Esophagus squamous epithelium (tissue), 4 donors: ENCODE data around the gene BTNL9.

ENCODE experiments used
- CTCF ChIP-seq, 6 experiments: fragments of 450-650 bp in 4 of 6; fragments of 200-600 bp in 2 of 6; sonication (generic) in 2 of 6; IDR thresholded peaks; one replicate each; pipeline ENCODE4 v1.5.1; 2016 to 2019; ENCODE audit warnings: antibody characterized with exemption in 6 of 6, mild to moderate bottlenecking in 4 of 6, moderate library complexity in 4 of 6
- POLR2A ChIP-seq, 4 donors: fragments of 450-650 bp; IDR thresholded peaks; one replicate each; pipeline ENCODE4 v1.6.1; 2017; ENCODE audit warnings: antibody characterized with exemption in 4 of 4, mild to moderate bottlenecking in 4 of 4, moderate library complexity in 3 of 4

GRCh38 chr5:181105391-181106025, 65.4 kb downstream of the BTNL9 start:
- TF ChIP-seq CTCF (IDR thresholded peaks at IDR 0.05) (no peak), POLR2A (IDR thresholded peaks at IDR 0.05) (no peak)
